T-helper 1 cell (primary cell): ENCODE measurements around the gene SETD3.

Experiments
- DNase-seq, 5 donors: peaks; one replicate each; pipeline ENCODE4 v3.0.0-alpha.2; 2012 to 2020

Gene SETD3

DNA sequence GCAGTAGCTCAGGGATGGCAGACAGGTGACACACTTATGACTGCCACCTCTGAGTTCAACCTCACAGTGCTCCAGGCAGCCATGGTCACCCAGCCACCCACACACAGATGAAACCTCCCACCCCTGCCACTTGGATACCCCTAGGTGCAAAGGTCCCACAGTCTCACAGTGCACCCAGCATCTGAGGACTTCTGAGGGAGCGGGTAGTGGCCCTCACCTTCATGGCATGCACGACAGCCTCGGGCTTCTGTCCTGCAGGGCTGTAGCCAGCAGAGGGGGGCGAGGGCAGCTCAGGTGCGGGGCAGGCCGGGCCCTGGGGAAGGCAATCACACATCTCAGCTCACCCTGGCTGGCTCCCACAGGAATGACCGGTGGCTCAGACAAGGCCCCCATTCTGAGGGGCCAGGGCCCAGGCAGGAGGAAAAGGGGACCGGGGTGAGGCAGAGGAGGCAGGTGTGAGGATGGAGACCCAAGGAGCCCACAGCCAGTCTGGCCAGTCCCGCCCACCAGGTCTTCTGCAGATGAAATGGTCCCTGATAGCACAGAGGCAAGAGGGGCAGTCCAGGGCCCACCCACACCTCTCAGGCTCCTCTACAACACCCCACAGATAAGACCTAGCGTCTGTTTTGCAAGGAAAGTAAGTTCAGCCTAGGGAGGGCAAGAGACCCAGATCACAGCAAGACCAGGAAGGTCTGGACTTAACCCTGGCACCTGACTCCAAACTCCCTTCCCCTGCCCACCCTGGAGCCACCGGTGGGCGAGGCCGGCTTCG lies 36.4 kb upstream of the SETD3 start:
- no peak for DNase-seq

DNA sequence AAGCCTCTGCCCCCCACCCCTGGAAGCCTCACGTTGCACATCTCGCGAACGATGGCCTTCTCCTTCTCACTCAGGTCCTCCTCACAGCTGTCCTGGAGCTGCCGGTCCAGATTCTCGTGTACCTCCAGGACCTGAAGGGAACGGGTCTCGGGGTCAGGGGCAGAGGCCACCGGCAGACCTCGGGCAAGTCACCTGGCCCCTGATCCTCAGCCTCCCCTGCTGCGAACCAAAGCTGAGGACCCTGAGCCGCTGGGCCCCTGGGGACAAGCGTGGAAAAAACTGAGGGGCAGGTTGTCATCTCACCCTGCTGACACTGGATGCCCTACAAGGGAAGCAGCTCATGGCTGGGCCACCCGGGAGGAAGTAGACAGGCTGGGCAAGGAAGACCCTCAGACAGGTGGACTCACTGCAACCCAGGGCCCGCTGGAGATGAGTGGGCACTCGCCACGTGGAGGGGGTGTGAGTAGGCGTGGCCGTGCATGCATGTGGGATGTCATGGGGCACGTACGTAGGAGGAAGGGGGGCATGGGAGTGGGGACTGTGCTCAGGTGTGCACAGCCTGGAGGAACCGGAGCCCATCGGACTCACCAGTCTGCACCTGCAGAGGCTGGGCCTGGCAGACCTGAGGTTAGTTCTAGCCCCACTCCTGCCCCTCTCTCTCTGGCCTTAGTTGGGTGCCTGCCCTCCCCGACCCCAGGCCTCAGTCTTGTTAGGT lies 35.7 kb upstream of the SETD3 start:
- no peak for DNase-seq

DNA sequence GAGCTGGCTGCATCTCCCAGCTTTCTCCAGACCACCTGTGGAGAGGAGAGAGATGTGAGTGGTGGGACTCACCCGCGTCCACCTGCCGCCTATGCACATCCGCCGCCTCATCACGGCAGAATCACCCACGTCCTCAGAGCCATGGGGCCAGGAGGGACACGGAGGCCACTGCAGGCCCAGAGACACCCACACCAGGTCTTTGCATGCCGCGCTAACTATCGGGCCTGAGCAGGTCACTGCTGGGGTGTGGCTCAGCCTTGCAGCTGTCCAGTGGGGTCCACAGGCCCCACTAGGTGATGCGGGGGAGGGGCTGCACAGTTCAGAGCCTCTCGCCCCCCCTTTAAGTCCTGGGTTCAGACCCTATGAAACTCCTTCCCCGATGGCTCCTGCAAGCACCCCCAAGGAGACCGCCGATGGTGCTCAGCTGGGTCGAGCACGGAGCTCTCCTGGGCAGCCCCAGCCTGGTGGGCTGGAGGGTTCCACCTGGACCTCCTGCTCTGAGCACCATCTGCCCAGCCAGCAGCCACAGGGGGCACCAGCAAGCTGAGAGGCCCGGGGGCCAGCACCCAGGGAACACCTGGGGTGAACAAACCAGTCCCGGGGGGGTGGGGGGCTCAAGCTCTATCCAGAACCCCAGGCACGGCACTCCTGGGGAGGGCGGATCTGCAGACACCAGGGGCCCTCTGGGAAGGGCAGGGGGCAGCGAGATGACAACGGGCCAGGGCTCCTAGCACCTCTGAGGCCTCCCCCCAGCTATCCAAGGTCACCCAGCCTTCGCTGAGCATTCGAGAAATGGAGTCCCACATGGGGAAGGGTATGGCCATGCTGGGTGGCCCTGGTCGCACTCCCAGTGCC lies 34.9 kb upstream of the SETD3 start:
- no peak for DNase-seq

DNA sequence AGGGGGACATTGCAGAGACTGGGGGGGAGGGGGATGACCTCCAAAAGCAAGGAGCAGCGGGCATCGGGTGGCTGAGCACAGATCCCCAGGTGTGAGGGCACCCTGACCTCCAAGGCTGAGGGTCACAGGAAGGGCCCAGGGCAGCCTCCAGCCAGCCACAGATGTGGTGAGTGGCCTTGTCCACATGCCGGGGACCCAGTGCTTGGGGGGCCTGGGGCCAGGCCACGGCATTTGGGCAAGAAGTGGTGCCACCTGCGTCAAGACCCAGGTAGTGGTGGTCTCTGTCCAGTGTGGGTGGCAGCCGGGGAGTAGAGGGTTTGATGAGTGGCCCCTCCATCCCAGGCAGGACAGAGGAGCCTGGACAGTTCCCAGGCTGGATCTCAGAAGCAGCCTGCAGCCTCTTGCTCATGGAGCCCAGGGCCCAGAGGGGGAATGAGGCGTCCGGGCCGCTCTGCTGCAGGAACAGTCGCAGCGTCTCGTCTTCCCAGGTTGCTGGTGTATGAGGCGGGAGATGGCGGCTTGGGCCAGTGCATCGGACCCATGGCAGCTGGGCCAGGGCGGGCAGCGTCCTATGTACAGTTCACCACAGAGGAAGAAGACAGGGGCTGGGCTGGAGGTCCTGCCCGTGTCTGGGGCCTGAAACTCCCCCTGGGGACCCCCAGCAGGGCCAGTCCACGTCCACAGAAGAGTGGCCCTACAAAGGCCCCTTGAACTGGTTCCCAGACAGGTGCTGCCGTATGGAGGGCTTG lies 34.1 kb upstream of the SETD3 start:
- DNase-seq, result no peak

DNA sequence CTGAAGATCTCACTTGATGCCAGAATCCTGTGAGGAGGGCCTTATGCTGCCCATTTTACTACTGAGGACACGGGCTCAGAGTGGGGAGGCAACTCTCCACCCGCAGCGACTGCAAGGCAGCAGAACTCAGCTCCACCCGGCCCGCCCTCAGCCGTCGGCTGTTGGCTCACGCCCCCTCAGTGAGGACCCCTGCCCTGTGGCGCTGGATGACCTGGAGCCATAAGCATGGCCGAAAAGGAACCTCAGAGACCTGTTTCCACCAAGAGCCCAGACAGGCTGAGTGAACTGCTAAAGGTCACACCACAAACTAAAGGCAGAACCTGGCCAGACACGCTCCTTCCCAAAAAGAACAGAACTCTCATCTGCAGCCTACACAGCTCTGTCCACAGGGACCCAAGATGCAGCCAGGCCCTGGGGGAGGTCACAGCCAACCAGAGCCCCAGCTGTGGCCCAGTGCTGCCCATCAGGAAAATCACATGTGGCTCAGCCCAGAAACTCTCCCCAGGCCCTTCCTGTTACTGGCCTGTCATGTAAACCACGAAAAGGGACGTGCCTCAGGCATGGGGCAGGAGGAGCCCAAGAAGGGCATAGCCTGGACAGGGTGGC lies 33.4 kb upstream of the SETD3 start:
- no peak for DNase-seq

DNA sequence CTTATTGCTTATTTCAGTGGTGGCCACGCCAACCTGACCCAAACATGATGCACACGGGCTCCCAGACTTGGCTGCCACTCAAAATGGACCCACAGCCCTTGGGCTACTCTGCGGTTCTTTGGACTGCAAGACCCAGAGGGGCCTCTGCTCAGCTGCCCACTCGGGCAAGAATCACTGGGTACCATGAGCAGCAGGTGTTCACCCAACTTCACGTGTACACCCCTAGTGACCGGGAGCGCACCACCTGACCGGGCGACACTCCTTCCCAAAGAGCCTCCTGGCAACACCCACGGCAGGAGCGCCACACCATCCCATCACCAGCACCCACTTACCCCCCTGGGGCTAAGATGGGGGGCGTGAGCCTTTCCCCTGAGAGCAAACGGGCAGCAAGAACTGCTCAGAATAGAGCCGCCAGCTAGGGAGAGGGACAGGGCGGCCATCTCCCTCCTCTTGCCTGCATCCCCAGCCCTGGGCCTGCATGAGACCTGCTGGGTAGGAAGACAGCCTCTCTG lies 32.6 kb upstream of the SETD3 start:
- no peak for DNase-seq

DNA sequence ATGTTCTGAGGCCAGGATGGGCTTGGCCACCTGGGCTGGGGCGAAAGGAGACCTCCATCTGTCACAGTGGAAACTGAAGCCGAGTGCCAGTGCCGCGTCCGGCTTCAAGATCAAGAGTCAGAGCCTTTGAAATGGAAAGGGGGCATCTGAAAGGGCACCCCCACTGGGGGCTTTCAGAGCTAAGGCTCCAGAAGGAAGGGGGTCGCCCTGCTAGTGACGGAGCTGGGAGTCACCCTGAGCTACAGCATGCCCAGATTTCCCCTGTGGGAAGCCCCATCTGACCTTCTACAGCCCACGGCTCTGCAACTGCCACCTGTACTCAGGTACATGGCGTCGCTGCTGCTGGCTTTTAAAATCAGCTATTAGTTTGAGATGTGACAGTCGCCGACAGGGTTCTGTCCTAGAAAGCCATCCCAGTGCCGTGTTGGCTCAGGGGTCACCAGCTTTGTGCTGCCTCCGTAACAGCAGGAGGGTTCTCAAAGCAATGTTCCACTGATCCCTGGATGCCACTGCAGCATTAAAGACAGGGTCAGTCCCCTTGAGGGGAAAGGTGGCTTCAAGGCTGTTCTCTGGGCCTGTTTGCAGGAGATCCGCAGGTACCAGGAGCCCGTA lies 32.0 kb upstream of the SETD3 start:
- DNase-seq, result no peak

DNA sequence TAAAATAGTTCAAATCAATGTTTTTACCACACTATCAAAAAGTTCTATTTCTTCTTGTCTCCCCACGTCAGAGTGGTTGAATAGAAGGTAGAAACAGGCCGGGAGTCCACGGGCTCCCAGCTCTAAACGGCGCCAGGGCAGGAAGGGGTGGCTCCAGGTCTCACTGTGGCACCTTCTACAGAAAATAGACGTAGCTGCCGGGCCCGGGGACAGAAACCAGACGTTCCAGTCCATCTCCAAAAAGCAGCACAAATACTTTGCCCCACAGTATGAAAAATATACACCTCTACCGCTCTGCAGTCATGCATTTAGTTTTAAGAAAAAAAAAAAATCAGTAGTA lies 31.4 kb upstream of the SETD3 start:
- no peak for DNase-seq

DNA sequence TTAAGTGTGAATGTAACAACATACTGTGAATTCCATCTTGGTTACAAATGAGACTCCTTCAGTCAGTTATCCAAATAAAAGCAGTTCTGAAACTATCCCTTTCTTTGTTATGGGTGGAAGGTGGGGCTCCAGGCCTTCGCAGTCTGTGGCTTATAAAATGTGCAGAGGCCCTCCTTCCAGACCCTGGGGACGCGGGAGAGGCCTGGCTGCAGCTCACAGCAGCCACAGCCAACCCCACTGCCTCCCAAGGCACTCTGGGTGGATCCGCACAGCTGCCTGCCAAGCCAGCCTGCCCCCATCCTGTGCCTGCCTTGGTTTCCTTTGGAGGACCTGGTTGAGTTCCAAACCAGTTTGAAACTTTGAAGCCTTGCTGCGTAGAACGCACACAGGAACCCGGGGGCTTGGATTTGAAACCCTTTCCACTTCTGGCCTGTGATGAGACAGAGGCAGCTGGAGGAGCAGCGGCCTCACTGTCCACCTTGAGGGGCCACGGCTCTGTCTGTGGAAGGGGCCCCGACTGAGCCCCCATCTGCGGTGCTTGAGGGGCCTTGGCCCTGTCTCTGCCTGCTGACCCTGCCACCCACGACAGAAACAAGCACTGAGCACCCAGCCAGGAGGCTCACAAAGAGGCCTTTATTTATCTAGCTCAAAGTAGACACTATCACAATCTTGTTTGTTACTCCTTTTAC lies 30.9 kb upstream of the SETD3 start:
- DNase-seq, result no peak

DNA sequence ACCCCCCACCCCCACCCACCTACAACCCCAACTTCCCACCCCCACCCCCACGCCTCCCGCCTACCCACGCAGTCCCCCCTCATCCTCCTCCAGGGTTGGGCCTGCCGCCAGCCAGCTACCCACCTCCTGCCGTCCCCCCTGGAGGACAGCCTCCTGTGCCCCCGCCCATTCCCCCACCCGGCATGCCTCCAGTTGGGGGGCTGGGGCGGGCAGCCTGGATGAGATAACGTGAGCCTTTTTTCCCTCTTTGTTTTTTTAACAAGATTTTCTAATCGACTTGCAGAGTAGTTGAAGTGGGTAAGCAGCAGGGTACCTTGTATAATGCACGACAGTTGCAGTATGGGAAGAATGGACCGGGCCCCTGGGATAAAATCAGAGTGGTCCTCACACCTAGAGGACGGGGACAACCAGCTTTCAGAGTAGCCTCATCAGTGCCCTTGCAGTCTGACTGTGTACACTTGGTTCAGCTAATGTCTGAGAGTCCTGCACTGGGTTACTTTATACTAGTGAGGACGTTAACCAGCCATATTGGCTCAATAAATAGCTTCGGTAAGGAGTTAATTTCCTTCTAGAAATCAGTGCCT lies 30.0 kb upstream of the SETD3 start:
- no peak for DNase-seq

DNA sequence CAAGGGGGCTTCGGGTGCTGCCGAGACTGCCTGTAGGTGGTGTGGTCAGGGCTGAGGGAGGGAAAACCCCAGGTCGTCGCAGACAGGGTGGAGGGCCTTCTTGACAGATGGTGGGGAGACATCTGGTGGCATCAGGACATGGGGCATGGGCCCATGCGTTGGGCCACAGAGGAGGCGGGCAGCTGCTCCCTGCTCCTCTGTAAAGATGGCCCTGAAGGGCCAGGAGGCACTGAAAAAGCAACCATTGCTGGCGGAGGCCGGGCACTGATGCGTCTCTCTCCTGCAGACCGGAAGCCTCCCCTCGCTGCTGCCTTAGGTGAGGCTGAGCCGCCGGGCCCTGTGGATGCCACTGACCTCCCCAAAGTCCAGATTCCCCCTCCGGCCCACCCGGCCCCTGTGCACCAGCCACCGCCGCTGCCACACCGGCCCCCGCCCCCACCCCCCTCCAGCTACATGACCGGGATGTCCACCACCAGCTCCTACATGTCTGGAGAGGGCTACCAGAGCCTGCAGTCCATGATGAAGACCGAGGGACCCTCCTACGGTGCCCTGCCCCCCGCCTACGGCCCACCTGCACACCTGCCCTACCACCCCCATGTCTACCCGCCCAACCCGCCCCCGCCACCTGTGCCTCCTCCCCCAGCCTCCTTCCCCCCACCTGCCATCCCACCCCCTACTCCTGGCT lies 29.4 kb upstream of the SETD3 start:
- no peak for DNase-seq

DNA sequence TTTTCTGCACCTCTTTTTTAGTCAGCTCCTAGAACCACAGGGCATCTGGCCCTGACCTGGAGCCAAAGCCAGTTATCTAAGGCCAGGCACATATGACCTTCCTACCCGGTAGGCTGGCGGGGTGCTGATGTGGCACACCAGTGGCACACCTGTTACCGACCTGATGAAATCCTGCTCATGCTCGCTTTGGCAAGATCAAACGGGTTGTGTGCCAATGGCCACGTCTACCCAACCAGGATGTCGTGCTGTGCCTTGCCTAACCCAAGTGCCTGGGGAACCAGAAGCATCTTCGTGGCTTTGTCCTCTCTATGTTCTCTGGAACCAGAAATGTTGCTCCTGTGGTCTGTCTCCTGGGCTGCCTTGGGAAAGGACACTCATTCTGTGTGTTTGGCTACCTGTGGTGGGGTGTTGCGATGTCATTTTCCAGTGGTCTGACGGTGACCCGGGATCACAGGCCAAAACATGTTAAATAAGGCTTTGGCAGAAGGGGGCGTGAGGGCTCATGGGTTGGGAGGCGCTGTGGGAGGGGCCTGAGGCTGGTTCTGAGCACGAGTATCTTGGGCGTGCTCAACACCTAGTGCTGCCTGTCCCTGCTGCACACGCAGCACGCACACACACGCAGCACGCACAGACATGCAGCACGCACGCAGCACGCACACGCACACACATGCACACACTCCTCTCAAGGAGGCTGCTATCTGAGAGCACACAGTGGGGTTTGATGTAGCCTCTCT lies 28.4 kb upstream of the SETD3 start:
- DNase-seq, result no peak

DNA sequence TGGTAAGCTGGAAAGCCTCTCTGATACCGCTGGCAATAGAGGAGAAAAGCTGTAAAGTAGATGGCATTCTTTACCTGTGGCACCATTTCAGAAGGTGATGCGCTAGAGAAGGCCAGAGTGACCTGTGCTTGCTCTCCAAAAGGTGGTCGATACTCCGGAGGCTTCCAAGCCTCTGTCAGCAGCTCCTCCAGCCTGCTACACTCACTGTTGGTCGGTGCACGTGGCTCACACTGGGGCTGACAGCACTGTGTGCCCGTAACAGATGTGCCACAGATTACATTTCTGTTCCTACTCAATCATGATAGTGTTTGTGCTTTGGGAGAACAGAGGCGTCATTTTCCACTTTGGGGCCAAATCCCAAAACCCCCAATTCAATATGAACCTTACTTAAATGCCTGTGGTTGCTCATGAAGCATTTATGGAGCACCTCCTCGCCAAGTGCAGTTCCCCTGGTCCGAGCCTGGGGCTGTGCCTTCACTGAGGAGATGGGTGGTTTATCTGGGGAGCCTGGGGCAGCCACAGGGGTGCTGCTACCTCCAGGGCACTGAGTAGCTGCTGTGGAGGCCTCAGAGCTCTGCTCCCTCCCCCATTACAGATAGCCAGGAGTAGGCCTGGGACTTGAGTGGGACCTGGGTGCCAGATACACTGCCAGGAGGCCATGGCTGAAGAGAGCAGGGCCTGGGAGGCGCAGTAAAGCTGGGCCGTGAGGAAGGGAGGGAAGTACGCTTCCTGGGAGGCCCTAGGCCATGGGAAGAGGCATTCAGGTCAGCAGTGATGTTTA lies 27.4 kb upstream of the SETD3 start:
- DNase-seq, result no peak

DNA sequence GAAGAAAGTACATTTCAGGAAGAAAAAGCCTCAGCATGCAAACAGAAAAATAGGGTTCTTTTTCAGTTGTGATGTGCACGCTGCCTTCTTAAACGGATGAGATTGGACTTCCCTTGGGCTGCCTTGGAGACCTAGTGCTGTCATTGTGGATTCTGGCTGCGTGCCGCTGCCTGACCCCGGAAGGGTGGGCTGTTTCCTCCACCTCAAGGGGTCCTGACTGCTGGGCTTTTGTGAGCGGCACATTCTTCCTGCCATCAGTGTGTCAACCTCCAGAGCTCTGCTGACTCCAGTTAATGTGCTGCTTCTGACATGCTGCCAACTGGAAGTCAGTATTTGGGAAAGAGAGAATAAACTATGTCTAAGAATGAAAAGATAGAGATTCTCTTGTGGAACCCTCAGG lies 25.6 kb upstream of the SETD3 start:
- DNase-seq, result no peak

DNA sequence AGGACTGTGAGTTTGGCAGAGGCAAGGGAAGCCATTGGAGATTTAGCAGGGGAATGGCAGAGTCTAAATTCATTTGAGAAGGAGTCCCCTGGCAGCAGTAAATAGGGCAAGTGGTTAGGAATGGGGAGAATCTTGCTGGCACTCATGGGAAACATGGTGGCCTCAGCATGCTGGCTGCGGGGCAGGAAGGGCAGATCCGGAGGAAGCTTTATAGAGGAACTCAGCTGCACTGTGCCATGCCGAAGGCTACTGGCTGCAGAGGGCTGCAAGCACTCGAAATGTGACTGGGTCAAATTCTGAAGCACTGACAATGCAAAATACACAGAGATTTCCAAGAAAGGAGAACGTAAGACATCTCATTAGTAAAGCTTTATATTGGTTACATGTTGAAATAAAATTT lies 24.4 kb upstream of the SETD3 start:
- DNase-seq, result no peak

DNA sequence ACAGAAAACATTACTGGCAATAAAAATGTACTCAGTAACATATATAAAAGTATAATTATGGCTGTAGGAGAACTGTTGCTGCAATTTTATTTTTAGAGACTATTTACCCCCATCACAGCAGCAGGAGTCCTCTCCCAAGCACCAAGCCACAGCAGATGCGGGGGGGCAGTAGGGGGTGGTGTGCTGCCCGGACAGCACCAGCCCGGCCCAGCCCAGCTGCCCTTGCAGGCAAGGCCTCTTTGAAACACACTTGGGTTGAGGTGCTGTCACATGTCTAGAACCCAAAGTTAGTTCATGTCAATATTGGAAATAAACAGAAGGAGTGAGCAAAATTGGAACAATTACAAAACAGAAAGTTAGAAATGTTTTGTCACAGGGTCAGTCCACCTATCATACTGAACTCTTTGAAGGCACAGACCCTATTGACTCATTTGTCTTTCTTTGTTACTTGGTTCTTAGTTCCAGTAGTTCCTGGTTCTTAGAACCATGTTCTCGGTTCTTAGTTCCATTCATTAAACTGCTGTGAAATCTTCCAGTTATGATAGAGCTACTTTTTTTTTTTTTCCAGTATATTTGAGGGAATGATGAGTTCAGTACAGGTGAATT lies 23.3 kb upstream of the SETD3 start:
- no peak for DNase-seq

DNA sequence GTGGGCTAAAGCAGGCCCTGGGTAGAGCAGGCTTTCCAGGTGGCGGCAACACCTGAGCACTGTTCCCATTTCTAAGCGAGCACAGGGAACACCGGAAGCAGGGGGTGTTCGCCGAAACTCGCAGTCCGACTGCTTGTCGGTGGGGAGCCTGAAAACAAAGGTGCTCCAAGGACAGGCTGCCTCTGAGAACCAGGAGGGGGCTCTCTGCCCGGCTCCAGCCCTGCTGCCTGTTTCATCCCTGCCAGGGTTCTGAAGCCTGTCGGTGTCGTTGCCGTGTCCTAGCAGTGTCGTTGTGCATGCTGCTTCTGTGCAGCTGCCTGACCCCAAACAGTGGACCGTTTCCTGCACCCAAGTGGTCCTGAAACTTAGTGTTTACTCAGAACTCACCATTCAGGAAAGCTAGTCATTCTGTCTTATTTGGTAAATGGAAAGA lies 22.3 kb upstream of the SETD3 start:
- DNase-seq, result no peak

DNA sequence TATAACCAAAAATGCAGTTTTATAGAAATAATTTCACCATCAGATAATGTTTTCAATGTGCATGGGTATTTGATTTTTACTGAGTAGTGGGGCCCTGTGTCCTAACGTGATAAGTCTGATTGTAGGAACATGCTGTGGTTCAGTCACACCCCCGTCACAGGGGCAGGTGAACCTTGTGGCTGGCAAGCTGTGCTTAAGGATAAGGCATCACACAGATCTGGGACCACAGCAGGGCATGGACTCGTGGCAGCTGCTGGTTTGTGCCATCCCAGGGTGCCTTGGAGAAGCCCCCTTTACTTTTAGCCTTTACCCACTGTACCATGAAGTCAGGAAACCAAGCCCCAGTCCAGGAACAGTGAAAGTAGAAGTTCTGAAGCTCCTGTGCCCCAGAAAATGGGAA lies 17.2 kb upstream of the SETD3 start:
- no peak for DNase-seq
